ENCODE results near the gene SPATA2.

SPATA2 gene

DNA sequence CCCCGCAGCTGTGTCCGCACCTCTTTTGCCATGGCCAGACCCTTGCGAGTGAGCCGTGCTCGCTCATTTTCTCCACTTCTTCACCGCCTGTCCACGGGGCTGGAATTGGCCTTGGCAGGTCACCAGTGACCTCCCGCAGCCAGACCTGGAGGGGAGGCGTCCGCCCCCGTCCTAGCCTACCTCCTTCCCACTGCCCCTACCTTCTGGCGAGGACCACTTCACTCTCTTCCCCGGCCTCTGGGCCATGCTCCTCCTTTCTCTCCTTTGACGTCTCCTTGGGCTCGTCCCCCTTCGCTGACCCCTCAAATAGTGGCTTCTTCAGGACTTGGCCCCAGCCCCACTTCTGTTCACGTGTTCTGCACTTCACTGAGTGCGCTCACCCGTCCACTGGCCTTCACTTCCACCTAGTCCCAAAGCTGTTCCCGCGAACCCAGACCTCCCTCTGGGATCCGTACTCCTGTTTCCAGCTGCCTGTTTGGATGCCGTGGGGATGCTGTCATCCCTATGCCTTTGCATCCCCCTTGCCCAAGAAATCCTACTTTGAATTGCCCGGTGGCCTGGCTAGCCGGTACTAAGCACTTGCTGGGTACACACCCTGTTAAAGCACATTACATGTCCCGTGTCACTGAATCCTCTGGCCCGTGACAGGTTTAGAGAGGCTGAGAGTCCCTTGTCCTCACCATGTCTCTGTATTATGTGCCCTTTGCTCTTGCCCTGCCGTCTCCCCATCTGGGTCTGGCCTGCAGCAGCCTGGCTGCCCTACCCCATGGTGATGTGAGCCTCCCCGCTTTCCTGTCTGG lies 33.0 kb downstream of the SPATA2 start:
- no peaks in the 10 kb centered on the region for H3K9me3 ChIP-seq (ENCODE audit: control insufficient read depth, low read length)
- H3K27ac ChIP-seq (ENCODE audit: low read depth, low read length, severe bottlenecking) = no peak overlapping the region
- peaks cover 49% of the 10 kb centered on the region for H3K36me3 ChIP-seq (ENCODE audit: control insufficient read depth, insufficient read depth, low read length)
- peaks cover 9% of the 10 kb centered on the region for H3K4me1 ChIP-seq (ENCODE audit: control insufficient read depth, insufficient read depth, low read length, poor library complexity, severe bottlenecking)
- WGBS, 2 experiments (ENCODE audit: insufficient coverage in 2 of 2) = 93 to 95% methylated on average over 27 of the region's 29 CpGs
- no peak overlapping the region for H3K4me3 ChIP-seq (ENCODE audit: extremely low read depth, insufficient read depth, low read length, poor library complexity, severe bottlenecking)

DNA sequence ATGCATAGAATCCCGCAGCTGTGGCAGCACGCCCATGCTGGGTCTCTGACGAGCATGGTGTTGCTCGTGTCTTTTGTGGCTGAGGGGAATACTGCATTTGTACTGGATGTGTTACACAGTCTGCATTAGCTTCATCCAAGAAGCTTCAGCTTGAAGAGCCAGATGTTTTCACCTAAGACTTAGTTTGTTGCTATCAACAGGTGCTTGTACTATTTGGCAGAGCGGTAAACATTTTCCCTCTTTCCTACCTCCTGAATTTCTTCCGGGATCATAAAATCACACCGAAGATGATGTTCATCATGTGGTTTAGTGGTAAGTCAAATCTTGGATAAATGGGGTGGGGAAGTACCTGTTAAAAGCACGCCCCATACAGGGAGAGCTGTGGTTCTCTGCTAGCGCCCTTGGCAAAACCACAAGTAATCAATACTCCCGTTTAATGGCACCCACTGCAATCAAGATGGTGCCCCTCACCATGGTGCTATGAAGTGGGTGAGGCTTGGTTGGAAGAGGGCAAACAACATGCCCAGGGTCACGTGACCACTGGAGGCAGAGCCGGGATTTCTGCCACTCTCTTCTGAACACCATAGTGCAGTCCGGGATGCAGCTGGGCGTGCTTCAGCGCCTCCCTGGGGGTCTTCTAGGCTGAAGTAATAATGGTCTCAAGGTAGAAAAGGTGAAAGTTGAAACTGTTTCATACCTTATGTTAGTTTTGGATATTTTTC lies 34.4 kb downstream of the SPATA2 start:
- Histone ChIP-seq H3K4me1 (ENCODE audit: control insufficient read depth, insufficient read depth, low read length, poor library complexity, severe bottlenecking) (no peaks in the 10 kb centered on the region), H3K27ac (ENCODE audit: low read depth, low read length, severe bottlenecking) (no peak overlapping the region), H3K9me3 (ENCODE audit: control insufficient read depth, low read length) (no peaks in the 10 kb centered on the region), H3K36me3 (ENCODE audit: control insufficient read depth, insufficient read depth, low read length) (peaks cover 56% of the 10 kb centered on the region), H3K4me3 (ENCODE audit: extremely low read depth, insufficient read depth, low read length, poor library complexity, severe bottlenecking) (no peak overlapping the region)
- WGBS, 2 experiments (ENCODE audit: insufficient coverage in 2 of 2) = 89 to 96% methylated on average over 3 to 13 of the region's 15 CpGs

DNA sequence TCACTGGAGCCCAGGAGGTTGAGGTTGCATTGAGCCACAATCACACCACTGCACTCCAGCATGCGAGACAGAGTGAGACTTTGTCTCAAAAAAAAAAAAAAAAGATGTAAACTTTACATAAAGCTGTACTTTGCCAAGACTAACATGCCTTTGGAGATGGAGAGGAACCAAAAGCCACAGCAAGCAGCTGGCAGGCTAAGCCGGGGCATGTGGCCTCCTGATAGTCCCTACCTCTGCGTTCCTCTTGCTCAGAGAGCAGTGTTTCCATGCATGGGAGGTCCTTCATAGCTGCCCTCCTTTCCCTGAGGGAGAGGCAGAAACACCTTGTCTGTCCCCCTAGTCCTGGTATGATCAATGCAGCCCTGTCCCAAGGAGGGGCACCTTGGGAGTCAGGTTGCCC lies 35.2 kb downstream of the SPATA2 start:
- no peaks in the 10 kb centered on the region for H3K9me3 ChIP-seq (ENCODE audit: control insufficient read depth, low read length)
- 93 to 100% methylated on average over 2 of the region's 3 CpGs for WGBS, 2 experiments (ENCODE audit: insufficient coverage in 2 of 2)
- no peak overlapping the region for H3K27ac ChIP-seq (ENCODE audit: low read depth, low read length, severe bottlenecking)
- no peaks in the 10 kb centered on the region for H3K4me1 ChIP-seq (ENCODE audit: control insufficient read depth, insufficient read depth, low read length, poor library complexity, severe bottlenecking)
- peaks cover 49% of the 10 kb centered on the region for H3K36me3 ChIP-seq (ENCODE audit: control insufficient read depth, insufficient read depth, low read length)
- no peak overlapping the region for H3K4me3 ChIP-seq (ENCODE audit: extremely low read depth, insufficient read depth, low read length, poor library complexity, severe bottlenecking)

DNA sequence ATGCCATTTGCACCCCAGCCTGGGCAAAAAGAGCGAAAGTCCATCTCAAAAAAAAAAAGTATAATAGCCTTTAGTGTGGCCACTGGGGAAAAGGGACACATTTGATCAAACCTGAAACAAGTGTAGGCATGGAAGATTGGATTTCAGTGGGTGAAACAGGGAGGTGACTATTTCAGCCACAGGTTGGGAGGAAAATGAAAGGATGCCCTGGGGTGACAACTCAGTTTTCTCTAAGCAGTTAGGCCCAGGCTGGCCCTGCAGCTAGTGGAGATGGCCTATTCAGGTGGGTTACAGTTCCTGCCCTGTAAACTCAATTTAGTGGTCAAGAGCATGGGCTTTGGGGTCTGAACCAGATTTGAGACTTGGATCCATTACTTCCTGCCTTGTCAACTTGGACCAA lies 36.4 kb downstream of the SPATA2 start:
- peaks cover 37% of the 10 kb centered on the region for H3K36me3 ChIP-seq (ENCODE audit: control insufficient read depth, insufficient read depth, low read length)
- WGBS, 2 experiments (ENCODE audit: insufficient coverage in 2 of 2) = 100% methylated on average over 1 of the region's 1 CpG; no CpG with 5 or more reads in 1 of the 2 experiments
- H3K9me3 ChIP-seq (ENCODE audit: control insufficient read depth, low read length) = no peaks in the 10 kb centered on the region
- no peaks in the 10 kb centered on the region for H3K4me1 ChIP-seq (ENCODE audit: control insufficient read depth, insufficient read depth, low read length, poor library complexity, severe bottlenecking)
- no peak overlapping the region for H3K27ac ChIP-seq (ENCODE audit: low read depth, low read length, severe bottlenecking)
- H3K4me3 ChIP-seq (ENCODE audit: extremely low read depth, insufficient read depth, low read length, poor library complexity, severe bottlenecking) = no peak overlapping the region

DNA sequence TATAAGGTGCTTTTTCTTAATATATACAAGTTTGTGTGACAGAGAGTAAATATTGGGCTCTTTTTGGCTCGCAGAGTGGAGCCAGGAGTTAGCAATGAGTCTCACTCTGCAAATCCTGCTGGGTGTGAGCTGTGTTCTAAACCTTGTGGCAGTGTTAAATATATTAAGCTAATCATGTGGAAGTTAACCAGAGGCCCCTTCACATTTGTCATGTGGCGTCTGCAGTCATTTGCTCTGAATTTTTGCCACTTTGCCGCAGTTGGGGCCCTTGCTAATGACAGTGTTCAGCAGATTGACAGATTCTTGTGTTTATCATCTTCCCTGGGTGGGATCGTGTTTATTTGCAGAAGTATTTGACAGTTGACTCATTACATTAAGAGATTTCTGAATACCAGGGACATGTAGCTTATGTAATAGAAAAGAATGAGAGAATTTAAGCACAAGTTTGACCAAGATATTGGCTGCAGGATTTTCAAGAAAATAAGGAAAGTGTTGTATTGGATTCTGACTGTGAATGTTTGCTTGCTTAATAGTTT lies 37.9 kb downstream of the SPATA2 start:
- no peak overlapping the region for H3K27ac ChIP-seq (ENCODE audit: low read depth, low read length, severe bottlenecking)
- WGBS, 2 experiments (ENCODE audit: insufficient coverage in 2 of 2) = 50 to 59% methylated on average over 3 to 4 of the region's 4 CpGs

DNA sequence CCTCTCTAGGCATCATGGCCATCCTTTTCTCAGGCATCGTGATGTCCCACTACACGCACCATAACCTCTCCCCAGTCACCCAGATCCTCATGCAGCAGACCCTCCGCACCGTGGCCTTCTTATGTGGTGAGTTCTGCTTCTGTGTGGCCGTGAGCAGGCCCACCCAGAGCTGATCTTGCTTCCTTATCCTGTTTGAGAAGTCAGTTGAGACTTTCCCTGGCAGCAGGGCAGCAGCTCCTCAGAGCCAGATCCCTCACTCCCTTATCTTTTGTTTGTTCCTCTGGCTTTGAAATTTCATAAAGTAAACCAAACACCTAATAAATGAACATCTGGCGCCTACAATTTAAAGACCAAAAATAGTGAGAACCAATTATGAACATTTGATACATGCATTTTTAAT lies 40.6 kb downstream of the SPATA2 start:
- Histone ChIP-seq H3K4me3 (ENCODE audit: extremely low read depth, insufficient read depth, low read length, poor library complexity, severe bottlenecking) (no peak overlapping the region), H3K4me1 (ENCODE audit: control insufficient read depth, insufficient read depth, low read length, poor library complexity, severe bottlenecking) (peaks cover 4% of the 10 kb centered on the region), H3K36me3 (ENCODE audit: control insufficient read depth, insufficient read depth, low read length) (peaks cover 19% of the 10 kb centered on the region), H3K27ac (ENCODE audit: low read depth, low read length, severe bottlenecking) (peak overlapping the region; percentile 16), H3K9me3 (ENCODE audit: control insufficient read depth, low read length) (no peaks in the 10 kb centered on the region)
- WGBS, 2 experiments (ENCODE audit: insufficient coverage in 2 of 2) = 97 to 100% methylated on average over 1 to 5 of the region's 6 CpGs

More for the DNA sequence above, 37.9 kb downstream of the SPATA2 start:
- H3K4me3 ChIP-seq (ENCODE audit: extremely low read depth, insufficient read depth, low read length, poor library complexity, severe bottlenecking) = no peak overlapping the region
- H3K36me3 ChIP-seq (ENCODE audit: control insufficient read depth, insufficient read depth, low read length) = peaks cover 27% of the 10 kb centered on the region
- H3K9me3 ChIP-seq (ENCODE audit: control insufficient read depth, low read length) = no peaks in the 10 kb centered on the region
- no peaks in the 10 kb centered on the region for H3K4me1 ChIP-seq (ENCODE audit: control insufficient read depth, insufficient read depth, low read length, poor library complexity, severe bottlenecking)

DNA sequence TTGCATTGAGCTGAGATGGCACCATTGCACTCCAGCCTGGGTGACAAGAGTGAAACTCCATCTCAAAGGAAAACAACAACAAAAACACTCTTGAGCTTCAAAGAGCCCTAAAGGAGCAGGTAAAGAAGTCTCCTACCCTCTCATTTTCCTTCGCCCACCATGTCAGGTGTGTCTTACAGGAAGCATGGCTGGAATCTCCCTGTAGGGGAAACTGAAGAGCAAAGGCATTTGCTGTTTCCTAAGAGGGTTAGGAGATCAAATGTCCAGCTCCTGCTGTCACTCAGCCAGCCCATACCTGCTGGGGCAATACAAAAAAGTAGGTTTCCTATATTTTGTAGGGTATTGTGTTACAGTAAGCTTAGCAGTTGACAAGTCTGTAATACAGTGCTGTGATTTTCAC lies 43.3 kb downstream of the SPATA2 start:
- H3K27ac ChIP-seq (ENCODE audit: low read depth, low read length, severe bottlenecking) = no peak overlapping the region
- peaks cover 18% of the 10 kb centered on the region for H3K36me3 ChIP-seq (ENCODE audit: control insufficient read depth, insufficient read depth, low read length)
- no peak overlapping the region for H3K4me3 ChIP-seq (ENCODE audit: extremely low read depth, insufficient read depth, low read length, poor library complexity, severe bottlenecking)
- peaks cover 14% of the 10 kb centered on the region for H3K4me1 ChIP-seq (ENCODE audit: control insufficient read depth, insufficient read depth, low read length, poor library complexity, severe bottlenecking)
- H3K9me3 ChIP-seq (ENCODE audit: control insufficient read depth, low read length) = no peaks in the 10 kb centered on the region
- WGBS, 2 experiments (ENCODE audit: insufficient coverage in 2 of 2) = no CpG with 5 or more reads among the region's 1 CpG

DNA sequence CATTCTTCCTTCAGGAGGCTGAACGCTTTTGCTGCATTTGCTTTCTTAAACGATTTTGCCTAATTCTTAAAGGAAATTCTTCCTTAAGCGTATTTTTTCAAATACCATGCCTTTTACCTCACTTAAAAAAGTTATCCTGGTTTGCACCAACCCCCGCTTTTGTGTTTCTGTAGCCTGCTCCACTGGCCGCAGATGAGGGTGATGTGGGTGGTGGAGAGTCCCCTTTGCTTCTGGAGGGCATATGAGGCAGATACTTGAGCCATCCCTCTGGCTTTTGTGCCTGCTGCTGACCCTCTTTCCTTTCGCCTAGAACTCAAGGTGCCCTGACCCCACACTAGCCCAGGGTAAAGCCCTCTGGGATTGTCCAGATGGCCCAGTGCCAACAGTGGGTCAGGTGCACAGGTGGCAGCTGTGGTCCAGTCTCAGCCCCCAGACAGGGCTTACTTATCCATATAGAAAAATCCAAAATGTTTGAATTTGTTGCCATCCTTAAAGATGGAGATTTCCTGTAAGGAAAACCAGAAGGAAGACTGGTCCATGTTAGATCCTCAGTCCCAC lies 43.9 kb downstream of the SPATA2 start:
- no peaks in the 10 kb centered on the region for H3K9me3 ChIP-seq (ENCODE audit: control insufficient read depth, low read length)
- H3K36me3 ChIP-seq (ENCODE audit: control insufficient read depth, insufficient read depth, low read length) = peaks cover 15% of the 10 kb centered on the region
- WGBS, 2 experiments (ENCODE audit: insufficient coverage in 2 of 2) = 94 to 100% methylated on average over 3 to 4 of the region's 6 CpGs
- no peak overlapping the region for H3K4me3 ChIP-seq (ENCODE audit: extremely low read depth, insufficient read depth, low read length, poor library complexity, severe bottlenecking)
- H3K4me1 ChIP-seq (ENCODE audit: control insufficient read depth, insufficient read depth, low read length, poor library complexity, severe bottlenecking) = peaks cover 14% of the 10 kb centered on the region
- H3K27ac ChIP-seq (ENCODE audit: low read depth, low read length, severe bottlenecking) = no peak overlapping the region

DNA sequence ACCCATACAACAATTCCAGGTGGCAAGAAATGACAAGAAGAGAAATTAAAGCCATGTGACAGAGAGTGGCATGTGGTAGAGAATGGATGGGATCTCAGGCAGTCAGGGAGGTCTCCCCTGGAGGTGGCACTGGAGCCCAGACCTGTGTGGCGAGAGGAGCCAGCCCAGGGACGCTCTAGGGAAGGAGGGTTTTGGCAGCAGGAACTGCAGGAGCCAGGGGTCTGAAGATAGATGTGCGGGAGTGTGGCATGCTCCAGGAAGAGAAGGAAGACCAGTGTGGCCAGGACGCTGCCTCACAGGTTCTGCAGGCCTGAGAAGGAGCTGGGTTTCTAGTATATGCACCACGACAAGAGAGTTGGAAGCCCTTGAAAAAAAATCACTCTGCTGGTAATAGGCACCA lies 45.1 kb downstream of the SPATA2 start:
- Histone ChIP-seq H3K4me1 (ENCODE audit: control insufficient read depth, insufficient read depth, low read length, poor library complexity, severe bottlenecking) (peaks cover 14% of the 10 kb centered on the region), H3K27ac (ENCODE audit: low read depth, low read length, severe bottlenecking) (no peak overlapping the region), H3K9me3 (ENCODE audit: control insufficient read depth, low read length) (no peaks in the 10 kb centered on the region), H3K36me3 (ENCODE audit: control insufficient read depth, insufficient read depth, low read length) (peaks cover 11% of the 10 kb centered on the region), H3K4me3 (ENCODE audit: extremely low read depth, insufficient read depth, low read length, poor library complexity, severe bottlenecking) (no peak overlapping the region)
- WGBS, 2 experiments (ENCODE audit: insufficient coverage in 2 of 2) = 93% methylated on average over 4 of the region's 5 CpGs

DNA sequence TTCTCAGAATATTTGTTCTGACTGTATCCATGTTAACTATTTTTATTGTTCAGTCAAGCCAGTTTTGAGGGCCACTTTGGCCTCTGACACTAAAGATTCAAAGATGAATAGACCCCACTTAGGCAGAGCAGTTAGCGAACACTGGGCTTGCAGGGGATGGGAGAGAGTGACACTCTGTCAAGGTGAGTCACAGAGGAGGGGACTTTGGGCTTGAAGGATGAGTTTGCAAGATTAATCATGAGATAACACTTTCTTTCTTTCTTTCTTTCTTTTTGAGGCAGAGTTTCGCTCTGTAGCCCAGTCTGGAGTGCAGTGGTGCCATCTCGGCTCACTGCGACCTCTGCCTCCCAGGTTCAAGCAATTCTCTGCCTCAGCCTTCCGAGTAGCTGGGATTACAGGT lies 46.4 kb downstream of the SPATA2 start:
- Histone ChIP-seq H3K9me3 (ENCODE audit: control insufficient read depth, low read length) (no peaks in the 10 kb centered on the region), H3K27ac (ENCODE audit: low read depth, low read length, severe bottlenecking) (no peak overlapping the region), H3K4me1 (ENCODE audit: control insufficient read depth, insufficient read depth, low read length, poor library complexity, severe bottlenecking) (peaks cover 14% of the 10 kb centered on the region), H3K4me3 (ENCODE audit: extremely low read depth, insufficient read depth, low read length, poor library complexity, severe bottlenecking) (no peak overlapping the region), H3K36me3 (ENCODE audit: control insufficient read depth, insufficient read depth, low read length) (peaks cover 22% of the 10 kb centered on the region)
- 77 to 79% methylated on average over 5 of the region's 5 CpGs for WGBS, 2 experiments (ENCODE audit: insufficient coverage in 2 of 2)
